K562 (cell line): ENCODE results near the gene ZNF335. TPM values are rescaled to one million over a fixed set of nuclear protein-coding genes. Genes with fewer than 3 reads are reported as not detected.
A peak's percentile ranks its signal among the peaks of the same experiment; 100 is the strongest.

Experiments
- ATAC-seq: fragments of 200-7000 bp; cut with Tn5 transposase; 3 replicates; pipeline ENCODE4 v1.9.1; 2020; ENCODE audit warnings: moderate library complexity
- BruUV-seq: library from RNA; stranded (reverse); fragments of 400-500 nt; replicated peaks from 2 replicates; lab custom pipeline; 2021; lab: Mats Ljungman, UMichigan
- CTCF ChIA-PET: fragments of 300-600 bp; formaldehyde crosslinking; extraction: SDS; loops from one replicate; lab custom pipeline; 2021; ENCODE audit warnings: low intra/inter-chr PET ratio; lab: Yijun Ruan, JAX
- POLR2A ChIA-PET: fragments of 300-600, 350-650 bp; sonication (Branson Sonifier 250); formaldehyde crosslinking; extraction: SDS; loops from one replicate; lab custom pipeline; 2021; ENCODE audit warnings: antibody characterized with exemption, inconsistent platforms; lab: Yijun Ruan, JAX
- DNase-seq, 4 experiments: peaks; one replicate each; pipeline versions ENCODE4 v3.0.0 to v3.0.0-alpha.2; 2011 to 2018; ENCODE audit warnings: low spot score in 3 of 4, mixed read lengths in 3 of 4; ENCODE audit errors: extremely low read depth in 1 of 4
- FAIRE-seq: peaks from 2 replicates; lab custom pipeline; 2011; peaks lifted over from hg19 to GRCh38; lab: Jason Lieb, UNC
- H2AFZ ChIP-seq: 2 replicates; pipeline ENCODE4 v1.6.0; 2011; ENCODE audit warnings: low read depth, low read length, control low read depth, inconsistent platforms
- H3K27ac ChIP-seq: fragments of 200-600 bp; 3 replicates; pipeline ENCODE4 v1.8.0; 2011; ENCODE audit warnings: low read depth, mild to moderate bottlenecking, control low read depth, inconsistent platforms, low read length, moderate library complexity, mixed read lengths; ENCODE audit errors: extremely low read depth
- H3K27me3 ChIP-seq, 2 experiments: fragments of 300-600 bp in 1 of 2; 2 replicates in 1 of 2; 3 replicates in 1 of 2; pipeline versions ENCODE4 v1.6.0 to v1.8.0; 2011; ENCODE audit warnings: inconsistent platforms in 2 of 2, low read length in 2 of 2, mild to moderate bottlenecking in 1 of 2, mixed read lengths in 1 of 2, moderate library complexity in 1 of 2; ENCODE audit not compliant: control insufficient read depth in 2 of 2, insufficient read depth in 2 of 2
- H3K36me3 ChIP-seq: fragments of 300-600 bp; 3 replicates; pipeline ENCODE4 v1.8.0; 2011; ENCODE audit warnings: mild to moderate bottlenecking, low read length, inconsistent platforms; ENCODE audit not compliant: control insufficient read depth, insufficient read depth
- H3K4me1 ChIP-seq, 2 experiments: fragments of 200-600 bp in 1 of 2; replicated peaks in 1 of 2; 2 replicates in 1 of 2; 3 replicates in 1 of 2; pipeline versions ENCODE4 v1.5.1 to v1.8.0; 2011; ENCODE audit warnings: inconsistent platforms in 2 of 2, low read length in 2 of 2, mild to moderate bottlenecking in 1 of 2, mixed read lengths in 1 of 2, moderate library complexity in 1 of 2; ENCODE audit not compliant: control insufficient read depth in 2 of 2, insufficient read depth in 2 of 2
- H3K4me2 ChIP-seq: 2 replicates; pipeline ENCODE4 v1.6.1; 2011; ENCODE audit warnings: low read length, control low read depth, inconsistent platforms, mixed read lengths; ENCODE audit not compliant: insufficient read depth
- H3K4me3 ChIP-seq: fragments of 200-600 bp; sonication (generic), shearing (Covaris generic); 2 replicates; pipeline ENCODE4 v1.5.1; 2016; ENCODE audit warnings: control low read depth, inconsistent platforms
- H3K79me2 ChIP-seq: fragments of 200-600 bp; 3 replicates; pipeline ENCODE4 v1.8.0; 2011; ENCODE audit warnings: low read length, inconsistent platforms; ENCODE audit not compliant: control insufficient read depth, insufficient read depth
- H3K9ac ChIP-seq, 2 experiments: 2 replicates each; pipeline versions ENCODE4 v1.6.0 to v1.6.1; 2011; ENCODE audit warnings: low read depth in 2 of 2, low read length in 2 of 2, control low read depth in 1 of 2, inconsistent platforms in 1 of 2, mild to moderate bottlenecking in 1 of 2, mixed read lengths in 1 of 2; ENCODE audit not compliant: insufficient read depth in 1 of 2
- H3K9me1 ChIP-seq: one replicate; pipeline ENCODE4 v1.6.0; 2011; ENCODE audit warnings: inconsistent platforms, mild to moderate bottlenecking, low read length, moderate library complexity; ENCODE audit not compliant: control insufficient read depth, insufficient read depth
- H3K9me3 ChIP-seq: replicated peaks from 2 replicates; pipeline ENCODE4 v1.5.1; 2011; ENCODE audit warnings: low read depth, low read length, inconsistent platforms; ENCODE audit not compliant: control insufficient read depth, insufficient read depth
- H4K20me1 ChIP-seq: replicated peaks from 2 replicates; pipeline ENCODE4 v1.6.1; 2011; ENCODE audit warnings: low read length, inconsistent platforms, mixed read lengths; ENCODE audit not compliant: control insufficient read depth, insufficient read depth
- HIVEP1 ChIP-seq: fragments of 250-450 bp; sonication (Bioruptor Pico); IDR thresholded peaks from 2 replicates; pipeline ENCODE4 v1.4.0; 2020; ENCODE audit warnings: mild to moderate bottlenecking
- PML ChIP-seq: IDR thresholded peaks from 2 replicates; pipeline ENCODE4 v1.6.1; 2012; ENCODE audit warnings: low read length, inconsistent platforms
- SMARCB1 ChIP-seq: IDR thresholded peaks from 2 replicates; pipeline ENCODE4 v1.6.1; 2011; ENCODE audit warnings: improper control_type of control experiment, low read depth; ENCODE audit not compliant: insufficient read length
- THRAP3 ChIP-seq: fragments of 450-650 bp; IDR thresholded peaks from 2 replicates; pipeline ENCODE4 v1.6.1; 2016; ENCODE audit warnings: mild to moderate bottlenecking, inconsistent platforms, borderline replicate concordance
- ZC3H11A ChIP-seq: IDR thresholded peaks from 2 replicates; pipeline ENCODE4 v1.6.1; 2012; ENCODE audit warnings: low read depth, low read length, improper control_type of control experiment
- ZNF217 ChIP-seq: sonication (generic); formaldehyde crosslinking; IDR thresholded peaks from 2 replicates; pipeline ENCODE4 v1.8.0; 2022; ENCODE audit warnings: mild to moderate bottlenecking, missing genetic modification reagents
- ZNF407 ChIP-seq: fragments of 450-650 bp; IDR thresholded peaks from 2 replicates; pipeline ENCODE4 v1.6.1; 2016; ENCODE audit warnings: low read depth
- WGBS: fragments of 100-300 bp; shearing (Covaris generic); methylation state at CpG from one replicate; pipeline ENCODE4 v1.1.6; 2016; ENCODE audit warnings: low coverage, mixed read lengths; ENCODE audit not compliant: insufficient coverage; ENCODE audit errors: missing lambda C conversion rate; 5-methylcytosine and 5-hydroxymethylcytosine counted together
- in situ Hi-C: fragments of 300-500 bp; cut with MboI; formaldehyde crosslinking; loops from 4 replicates; pipeline ENCODE4 v1.15.0; 2018; ENCODE audit warnings: inconsistent platforms, mixed read lengths
- intact Hi-C: fragments of 100-400 bp; cut with micrococcal nuclease; formaldehyde crosslinking; loops from 2 replicates; pipeline ENCODE4 v1.14.2; 2022
- polyA plus RNA-seq, 8 experiments: library from polyadenylated mRNA; depleted of rRNA in 4 of 8; stranded (reverse) in 5 of 8; unstranded in 3 of 8; fragments of >200 nt; fragmentation: Nextera tagmentation in 2 of 8; fragmentation: Illumina TruSeq in 1 of 8; extraction: Ambion mirVana in 2 of 8; extraction: Trizol in 1 of 8; gene quantifications; 2 replicates each; pipeline versions ENCODE4 v1.2.1 to v1.2.3, GENCODE V29; 2011 to 2014; ENCODE audit warnings: inconsistent platforms in 1 of 8, missing spikeins in 1 of 8
- total RNA-seq, 7 experiments: library from RNA; depleted of rRNA in 6 of 7; stranded (reverse); fragments of >200 nt in 6 of 7; fragmentation: Illumina TruSeq in 2 of 7; extraction: Trizol in 2 of 7; gene quantifications; 2 replicates each; pipeline versions ENCODE4 v1.2.1 to v1.2.3, GENCODE V29; 2011 to 2021; ENCODE audit warnings: low replicate concordance in 1 of 7

ZNF335 gene
- total and polyA plus RNA-seq, 9 of the 15 experiments (the other 6 are each of a cell fraction or from before 2014, with no cell fraction given), result 0.39 to 16.0 (median 7.6) TPM

GRCh38 chr20:45904583-45905504 is 67.2 kb downstream of the ZNF335 start:
- ATAC-seq, result no peak; the same call in 2 of the 3 replicates

GRCh38 chr20:45902199-45902701 is 69.8 kb downstream of the ZNF335 start:
- Histone ChIP-seq H3K9me1 (no peaks in the 10 kb centered on the region), H3K4me1 (peaks cover 0 to 16% of the 10 kb centered on the region in 2 experiments; a peak in 2 of 5 replicates), H3K79me2 (no peaks in the 10 kb centered on the region), H3K27me3 (no peaks in the 10 kb centered on the region), H3K4me3 (no peak overlapping the region), H3K27ac (no peak overlapping the region), H3K9ac (0 out of 4 replicates have a peak overlapping the region, but pooled peaks of 1 of the 2 experiments have one; percentile 28), H3K9me3 (no peaks in the 10 kb centered on the region), H4K20me1 (no peaks in the 10 kb centered on the region), H3K36me3 (peaks cover 37% of the 10 kb centered on the region; the same call in 2 of the 3 replicates), H3K4me2 (no peak overlapping the region), H2AFZ (no peak overlapping the region)
- in situ Hi-C loops, result no loop called here
- 81% methylated on average over 13 of the region's 14 CpGs for WGBS
- DNase-seq, result no peak
- intact Hi-C loops, result no loop called here
- ChIA-PET CTCF (no interaction called here), POLR2A (interaction anchor here (0.8 to 1.2 kb wide), 4 partner anchors 9 to 32 kb away, joined by 3 to 7 read pairs (median 4); partner anchors contain the start of gene PCIF1)
- no peak for FAIRE-seq
- ATAC-seq, result no peak
- BruUV-seq, result no TSS peak
- TF ChIP-seq SMARCB1, result no peak
- no peak for TF ChIP-seq HIVEP1 (CRISPR knock-in tag)
- TF ChIP-seq ZNF407, result no peak

More at GRCh38 chr20:45904583-45905504, 67.2 kb downstream of the ZNF335 start:
- 73% methylated on average over 16 of the region's 16 CpGs for WGBS
- no peak overlapping the region for H3K27ac ChIP-seq
- no peaks in the 10 kb centered on the region for H3K9me1 ChIP-seq
- in situ Hi-C loops, result no loop called here
- ChIA-PET POLR2A (interaction anchor here (0.6 to 2.4 kb wide), 9 partner anchors 11 to 1451 kb away, joined by 3 to 9 read pairs (median 4); partner anchors contain the start of genes PCIF1, SNX21 and ZSWIM1), CTCF (no interaction called here)
- H3K9ac ChIP-seq, result peak overlapping the region in 1 of 2 experiments; percentile 77; a peak in 2 of 4 replicates
- peaks cover 9 to 29% of the 10 kb centered on the region in 2 experiments for H3K4me1 ChIP-seq
- no peaks in the 10 kb centered on the region for H3K9me3 ChIP-seq
- H3K79me2 ChIP-seq, result peaks cover 9% of the 10 kb centered on the region
- no peak overlapping the region for H3K4me3 ChIP-seq
- DNase-seq (no peak), FAIRE-seq (no peak)
- BruUV-seq, result no TSS peak
- peaks cover 24% of the 10 kb centered on the region; the same call in 2 of the 3 replicates for H3K36me3 ChIP-seq
- no peak overlapping the region for H2AFZ ChIP-seq
- intact Hi-C loops, result no loop called here
- no peaks in the 10 kb centered on the region for H3K27me3 ChIP-seq
- H4K20me1 ChIP-seq, result no peaks in the 10 kb centered on the region
- no peak overlapping the region for H3K4me2 ChIP-seq
- TF ChIP-seq ZC3H11A, result no peak
- TF ChIP-seq PML, result no peak
- no peak for TF ChIP-seq THRAP3
- 0 out of 2 replicates have a peak, but pooled peaks have one; percentile 36 for TF ChIP-seq ZNF217
